GM21515 (cell line): ENCODE data around the gene STS.

Experiments used
- ATAC-seq: cut with Tn5 transposase; IDR thresholded peaks from one replicate; pipeline ENCODE4 v1.9.1; 2021; ENCODE audit not compliant: unreplicated experiment

STS gene

GRCh38 chrX:7147413-7147977 lies at the start of gene STS:
TSS of gene STS (plus strand) at chrX:7147712. CDS start at chrX:7253200, 105,488 bp downstream.
- peak; percentile 43 for ATAC-seq

DNA sequence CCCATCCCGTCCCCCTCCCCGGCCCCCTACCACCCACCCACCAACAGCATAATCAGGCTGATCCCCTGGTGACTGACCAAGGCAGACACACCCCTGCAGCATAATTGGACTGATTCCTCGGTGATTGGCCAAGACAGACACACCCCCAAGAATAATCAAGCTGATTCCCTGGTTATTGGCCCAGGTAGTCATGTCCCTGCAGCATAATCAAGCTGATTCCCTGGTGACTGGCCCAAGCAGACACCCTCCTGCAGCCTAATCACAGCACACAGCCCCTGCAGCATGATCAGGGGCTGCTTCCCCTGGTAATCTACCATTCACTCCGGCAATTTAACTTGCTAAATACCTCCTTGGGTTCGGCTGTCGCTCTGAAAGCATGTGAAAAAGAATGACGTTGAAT lies 47.5 kb upstream of the STS start:
- no peak for ATAC-seq

DNA sequence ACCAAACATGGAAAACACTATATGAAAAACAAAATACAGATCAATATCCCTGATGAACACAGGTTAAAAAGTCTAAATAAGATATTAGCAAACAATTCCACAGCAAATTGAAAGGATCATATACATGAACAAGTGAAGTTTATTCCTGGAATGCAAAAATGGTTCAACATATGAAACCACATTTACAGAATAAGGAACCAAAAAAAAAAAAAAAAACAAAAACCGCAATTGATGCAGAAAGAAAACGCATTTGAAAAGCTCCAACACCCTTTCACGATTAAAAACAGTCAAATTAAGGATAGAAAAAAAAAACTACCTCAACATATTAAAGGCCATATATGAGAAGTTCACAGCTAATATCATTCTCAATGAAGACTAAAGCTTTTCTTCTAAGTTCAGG lies 45.4 kb upstream of the STS start:
- no peak for ATAC-seq

GRCh38 chrX:7106649-7107048 lies 40.9 kb upstream of the STS start:
- no peak for ATAC-seq

DNA sequence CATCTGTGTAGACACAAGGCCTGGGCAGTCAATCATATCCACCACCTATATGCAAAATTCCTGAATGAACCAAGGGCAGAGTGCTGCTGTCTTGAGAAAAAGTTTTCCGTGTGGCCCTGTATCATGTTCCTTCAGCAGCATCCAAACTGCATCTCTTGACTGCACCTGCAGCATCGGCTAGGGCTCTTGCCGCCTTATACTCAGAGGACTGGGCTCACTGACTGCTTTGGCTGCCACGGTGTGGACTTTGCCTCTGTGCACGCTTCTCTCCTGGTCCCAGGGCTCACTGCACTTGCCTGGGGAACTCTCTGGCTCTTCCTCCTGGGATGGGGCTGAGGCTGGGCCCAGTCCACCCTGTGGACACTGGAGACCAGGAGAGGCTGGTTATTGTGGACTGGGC lies 39.5 kb upstream of the STS start:
- no peak for ATAC-seq

DNA sequence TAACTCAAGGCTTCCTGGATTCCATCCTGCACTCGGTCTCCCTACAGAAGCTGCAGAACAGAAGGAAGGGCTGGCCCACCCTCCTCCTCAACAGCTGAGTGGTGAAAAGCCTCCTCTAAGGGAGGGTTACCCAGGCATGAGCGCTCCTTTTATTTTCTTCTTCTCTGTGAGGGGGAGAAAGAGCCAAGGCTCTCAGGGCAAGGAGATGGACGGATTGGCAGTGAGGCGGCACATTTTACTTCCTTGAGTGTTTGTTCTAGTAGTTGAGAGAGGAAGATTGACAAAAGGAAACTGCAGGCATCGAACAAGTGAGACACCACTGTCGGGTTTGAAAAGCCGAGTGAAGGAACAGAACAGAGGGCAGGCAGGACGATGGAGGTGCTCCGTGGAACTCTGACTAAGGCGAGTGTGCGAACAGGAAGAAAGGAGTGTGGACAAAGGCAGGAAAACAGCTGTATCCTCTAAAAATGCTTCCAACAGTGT lies 38.4 kb upstream of the STS start:
- ATAC-seq, result no peak

GRCh38 chrX:7109838-7110793 lies 37.4 kb upstream of the STS start:
- ATAC-seq, result peak; percentile 54

DNA sequence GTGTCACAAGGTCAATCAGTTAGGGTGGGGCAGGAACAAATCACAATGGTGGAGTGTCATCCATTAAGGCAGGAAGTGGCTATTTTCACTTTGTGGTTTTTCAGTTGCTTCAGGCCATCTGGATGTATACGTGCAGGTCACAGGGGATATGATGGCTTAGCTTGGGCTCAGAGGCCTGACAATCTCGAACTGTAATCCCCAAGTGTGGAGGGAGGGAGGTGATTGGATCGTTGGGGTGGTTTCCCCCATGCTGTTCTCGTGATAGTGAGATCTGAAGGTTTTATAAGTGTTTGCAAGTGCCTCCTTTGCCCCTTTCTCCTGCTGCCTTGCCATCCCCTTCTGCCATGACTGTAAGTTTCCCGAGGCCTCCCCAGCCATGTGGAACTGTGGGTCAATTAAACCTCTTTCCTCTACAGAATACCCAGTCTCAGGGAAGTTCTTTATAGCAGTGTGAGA lies 36.7 kb upstream of the STS start:
- peak; percentile 53 for ATAC-seq

DNA sequence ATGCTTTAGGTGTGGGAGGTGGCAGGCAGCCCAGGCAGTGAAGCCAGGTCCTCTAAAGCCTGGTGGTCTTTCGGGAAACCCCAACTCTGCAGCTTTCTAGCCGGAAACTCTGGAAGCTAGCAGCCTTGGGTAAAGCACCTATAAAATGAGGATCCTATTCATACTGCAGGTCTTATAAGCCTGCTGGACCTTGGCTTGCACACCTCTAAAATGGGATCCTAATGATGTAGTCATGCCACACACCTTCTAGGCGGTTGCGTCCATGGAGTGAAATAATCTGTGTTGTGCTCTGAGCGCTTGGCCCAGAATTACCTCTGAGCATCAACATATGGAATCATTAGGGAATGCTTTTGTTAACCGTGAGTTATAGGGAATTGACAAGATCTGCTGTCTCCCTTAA lies 36.0 kb upstream of the STS start:
- ATAC-seq, result no peak

DNA sequence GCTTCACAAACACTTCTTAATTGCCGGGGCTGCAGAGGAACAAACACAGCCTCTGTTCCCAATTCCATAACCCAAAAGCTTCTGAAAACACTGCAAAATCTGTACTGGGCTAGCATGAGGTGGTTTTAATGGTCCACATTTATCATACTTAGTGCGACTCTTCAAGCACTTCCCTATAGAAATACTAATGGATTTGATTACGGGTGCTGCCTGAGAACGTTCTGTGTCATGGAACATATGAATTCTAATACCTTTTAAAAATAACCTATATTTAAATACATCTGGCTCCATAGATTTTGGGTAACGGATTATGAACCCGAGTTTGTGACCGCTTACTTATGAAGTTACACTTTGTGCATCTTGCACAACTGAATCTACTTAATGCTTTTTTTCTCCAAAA lies 35.4 kb upstream of the STS start:
- ATAC-seq, result no peak

DNA sequence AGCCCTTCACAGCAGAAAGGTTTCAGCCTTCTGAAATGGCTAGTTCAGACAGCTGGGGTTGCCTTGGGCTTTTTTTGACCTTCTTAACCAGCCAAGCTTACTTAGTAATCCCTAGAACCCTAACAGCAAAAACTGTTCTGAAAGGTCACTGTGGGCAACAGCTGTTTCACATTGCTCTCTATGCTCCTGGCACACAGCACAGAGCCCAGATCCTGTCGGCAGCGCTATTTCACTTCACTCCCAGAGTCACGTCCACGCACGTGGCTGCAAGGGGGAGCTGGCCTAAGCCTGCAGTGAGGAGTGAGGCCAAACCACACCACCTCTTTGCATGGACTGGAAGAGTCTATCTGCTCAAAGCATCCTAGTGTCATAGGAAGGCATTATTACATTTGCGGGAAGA lies 32.0 kb upstream of the STS start:
- peak; percentile 62 for ATAC-seq

GRCh38 chrX:7116081-7116480 lies 31.4 kb upstream of the STS start:
- ATAC-seq, result no peak

DNA sequence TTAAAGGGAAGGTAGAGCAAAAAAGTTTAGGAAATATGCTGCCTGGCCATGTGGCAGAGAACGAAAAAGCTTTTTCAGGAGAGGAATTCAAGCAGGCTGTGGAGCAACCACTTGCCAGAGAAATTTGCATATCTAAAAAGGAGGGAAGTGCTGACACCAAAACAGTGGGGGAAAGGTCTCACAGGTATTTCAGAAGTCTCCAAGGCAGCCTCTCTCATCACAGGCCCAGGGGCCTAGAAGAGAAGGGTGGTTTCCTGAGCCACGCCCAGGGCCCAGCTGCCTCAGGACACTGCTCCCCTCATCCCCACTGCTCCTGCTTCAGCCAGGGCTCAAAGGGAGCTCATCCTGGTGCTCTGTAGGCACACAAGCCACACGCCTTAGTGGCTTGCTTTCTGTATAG lies 29.9 kb upstream of the STS start:
- no peak for ATAC-seq

GRCh38 chrX:7119950-7120877 lies 27.3 kb upstream of the STS start:
- ATAC-seq, result no peak

- ATAC-seq, result no peak
Observed at GRCh38 chrX:7120878-7121219, 26.7 kb upstream of the STS start.

GRCh38 chrX:7127056-7127455 lies 20.5 kb upstream of the STS start:
- no peak for ATAC-seq

DNA sequence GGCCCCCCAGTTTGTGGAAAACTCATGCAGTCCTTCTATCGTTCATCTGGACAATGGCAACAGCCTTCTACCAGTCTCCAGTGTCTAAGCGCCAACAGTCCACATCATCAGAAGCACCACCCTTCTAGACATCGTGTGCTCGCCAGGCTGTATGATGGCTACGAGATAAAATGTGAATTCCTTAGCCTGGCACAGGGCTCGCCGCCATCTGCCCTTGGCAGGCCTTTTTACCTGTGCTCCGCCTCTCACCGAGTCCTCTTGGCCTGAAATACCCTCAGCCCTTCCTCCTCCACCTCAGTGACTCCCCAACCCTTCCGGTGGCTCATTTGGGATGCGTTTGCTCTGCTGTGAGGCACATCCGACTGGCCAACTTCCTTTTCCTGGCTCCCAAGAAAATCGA lies 15.9 kb upstream of the STS start:
- no peak for ATAC-seq

- ATAC-seq, result peak; percentile 61
Observed at GRCh38 chrX:7132335-7133049, 15.0 kb upstream of the STS start.

- no peak for ATAC-seq
Observed at GRCh38 chrX:7133050-7133440, 14.5 kb upstream of the STS start.

GRCh38 chrX:7134981-7135380 lies 12.5 kb upstream of the STS start:
- no peak for ATAC-seq
